ENCODE data around the gene CAMTA1. TPM values are rescaled to one million over a fixed set of nuclear protein-coding genes. Genes with fewer than 3 reads are reported as not detected.

The CAMTA1 gene
- total RNA-seq, 1 experiment from 2014 or later: 82.2 TPM

DNA sequence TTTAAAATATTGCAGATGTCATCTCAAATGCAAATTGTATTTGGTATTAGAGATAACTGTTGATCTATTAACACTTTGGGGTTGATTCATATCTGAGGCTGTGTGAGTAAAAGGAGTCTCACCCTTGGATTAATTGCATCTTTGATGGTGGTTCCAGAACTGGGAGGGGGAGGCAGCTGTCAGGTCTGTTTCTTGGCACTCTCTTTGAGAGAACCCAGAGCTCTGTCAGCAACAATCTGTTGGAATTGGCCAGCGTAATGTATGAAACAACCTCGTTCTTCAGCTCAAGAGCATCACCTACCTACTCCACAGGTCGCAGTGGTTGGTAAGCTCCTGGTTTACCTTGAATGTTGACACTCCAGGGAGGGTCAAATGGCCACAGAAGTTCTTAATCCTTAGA, 424.1 kb downstream of the CAMTA1 start:
- no TSS peak for BruUV-seq (replicated peaks)
- DNase-seq (ENCODE audit: low read depth, low spot score): no peak
- ChIA-PET POLR2A (no interaction called here), CTCF (no interaction called here)
- in situ Hi-C loops (cut with HindIII; ENCODE audit: low pct_unique_long_range_greater_than_20kb, low sequenced_read_pairs): no loop called here
- TF ChIP-seq SIN3A (IDR thresholded peaks at IDR 0.05; ENCODE audit: borderline replicate concordance, insufficient read depth, low read depth, low read length) (no peak), POLR2AphosphoS5 (IDR thresholded peaks at IDR 0.05; ENCODE audit: low read depth, low read length) (no peak), REST (IDR thresholded peaks at IDR 0.05; ENCODE audit: insufficient read depth in 1 of 2, low read depth in 2 of 2, low read length in 1 of 2) (no peak), CTCF (IDR thresholded peaks at IDR 0.05) (no peak), TCF7L2 (IDR thresholded peaks at IDR 0.05; ENCODE audit: low read depth, low read length) (no peak)
- Histone ChIP-seq H3K9me3 (ENCODE audit: control insufficient read depth, insufficient read depth, low read depth, low read length) (no peaks in the 10 kb centered on the region), H3K27ac (ENCODE audit: low read length) (no peak overlapping the region), H3K27me3 (ENCODE audit: control insufficient read depth, insufficient read depth, low read length) (0 out of 2 replicates have a peak, but pooled peaks cover 2% of the 10 kb centered on the region), H3K36me3 (ENCODE audit: control insufficient read depth, insufficient read depth, low read length) (no peaks in the 10 kb centered on the region), H3K4me3 (ENCODE audit: low read depth in 2 of 2, low read length in 2 of 2) (no peak overlapping the region), H3K4me1 (ENCODE audit: control insufficient read depth, insufficient read depth, low read length) (no peaks in the 10 kb centered on the region)
- intact Hi-C loops (cut with micrococcal nuclease; ENCODE audit: unreplicated experiment): loop anchor here (5.0 kb wide), 1 partner anchor 167 kb away; no protein-coding TSS in a partner anchor
- no peak for ATAC-seq

GRCh38 chr1:7218210-7218832, 433.1 kb downstream of the CAMTA1 start:
- DNase-seq (ENCODE audit: low read depth, low spot score) (no peak), ATAC-seq (no peak)
- no peak overlapping the region for H3K27ac ChIP-seq (ENCODE audit: low read length)
- no peaks in the 10 kb centered on the region for H3K9me3 ChIP-seq (ENCODE audit: control insufficient read depth, insufficient read depth, low read depth, low read length)
- intact Hi-C loops (cut with micrococcal nuclease; ENCODE audit: unreplicated experiment) (loop anchor here (5.0 kb wide), 2 partner anchors 426 to 496 kb away; no protein-coding TSS in a partner anchor), in situ Hi-C loops (cut with HindIII; ENCODE audit: low pct_unique_long_range_greater_than_20kb, low sequenced_read_pairs) (no loop called here)
- BruUV-seq (replicated peaks): no TSS peak
- POLR2A ChIA-PET: interaction anchor here (0.6 kb wide), 1 partner anchor 774 kb away, joined by 4 read pairs; no protein-coding TSS in a partner anchor
- TF ChIP-seq POLR2AphosphoS5 (IDR thresholded peaks at IDR 0.05; ENCODE audit: low read depth, low read length) (no peak), CTCF (IDR thresholded peaks at IDR 0.05) (peak; percentile 88)
- CTCF ChIA-PET: interaction anchor here (0.6 to 1.0 kb wide), 4 partner anchors 97 to 429 kb away, joined by 3 to 6 read pairs (median 4); no protein-coding TSS in a partner anchor
- no peak overlapping the region for H3K4me3 ChIP-seq (ENCODE audit: low read depth in 2 of 2, low read length in 2 of 2)
- H3K36me3 ChIP-seq (ENCODE audit: control insufficient read depth, insufficient read depth, low read length): no peaks in the 10 kb centered on the region
- H3K4me1 ChIP-seq (ENCODE audit: control insufficient read depth, insufficient read depth, low read length): no peaks in the 10 kb centered on the region
- no peaks in the 10 kb centered on the region for H3K27me3 ChIP-seq (ENCODE audit: control insufficient read depth, insufficient read depth, low read length)
